Left ventricle myocardium inferior (tissue), 1 donor: Measurements from ENCODE around the gene PRDM8. TPM values are rescaled to one million over a fixed set of nuclear protein-coding genes. Genes with fewer than 3 reads are reported as not detected.

Experiments used
- DNase-seq: peaks from one replicate; pipeline ENCODE4 v3.0.0-alpha.2; 2020
- H3K27ac ChIP-seq: fragments of 200-600 bp; replicated peaks from 2 replicates; pipeline ENCODE4 v1.8.0; 2021
- H3K27me3 ChIP-seq: fragments of 200-600 bp; 2 replicates; pipeline ENCODE4 v1.8.0; 2021; ENCODE audit warnings: low read depth
- H3K36me3 ChIP-seq: fragments of 200-600 bp; 2 replicates; pipeline ENCODE4 v1.8.0; 2021
- H3K4me1 ChIP-seq: fragments of 200-600 bp; 2 replicates; pipeline ENCODE4 v1.8.0; 2021
- H3K4me3 ChIP-seq: fragments of 200-600 bp; 2 replicates; pipeline ENCODE4 v1.8.0; 2021; ENCODE audit warnings: mild to moderate bottlenecking, moderate library complexity
- H3K9me3 ChIP-seq: fragments of 200-600 bp; replicated peaks from 2 replicates; pipeline ENCODE4 v1.8.0; 2021
- intact Hi-C: fragments of 100-400 bp; cut with micrococcal nuclease; formaldehyde crosslinking; loops from one replicate; pipeline ENCODE4 v1.11.0; 2022
- total RNA-seq: library from RNA; stranded (reverse); fragmentation: NEBNext Ultra II Directional; extraction: Animal tissue kit (Norgen Biotek cat#: 25700); gene quantifications from one replicate; pipeline ENCODE4 v1.2.1, GENCODE V29; 2021
- TF ChIP-seq, protein P1 (sequence below): fragments of 200-600 bp; IDR thresholded peaks from 2 replicates; pipeline ENCODE4 v1.8.0; 2021; ENCODE audit warnings: antibody characterized with exemption, mild to moderate bottlenecking, borderline replicate concordance
- donor health status: DM: no; HTN: yes; CAD: no; lungs with severe emphysema.

Gene PRDM8
- total RNA-seq, 1 donor from 2014 or later, result 0.66 TPM

DNA sequence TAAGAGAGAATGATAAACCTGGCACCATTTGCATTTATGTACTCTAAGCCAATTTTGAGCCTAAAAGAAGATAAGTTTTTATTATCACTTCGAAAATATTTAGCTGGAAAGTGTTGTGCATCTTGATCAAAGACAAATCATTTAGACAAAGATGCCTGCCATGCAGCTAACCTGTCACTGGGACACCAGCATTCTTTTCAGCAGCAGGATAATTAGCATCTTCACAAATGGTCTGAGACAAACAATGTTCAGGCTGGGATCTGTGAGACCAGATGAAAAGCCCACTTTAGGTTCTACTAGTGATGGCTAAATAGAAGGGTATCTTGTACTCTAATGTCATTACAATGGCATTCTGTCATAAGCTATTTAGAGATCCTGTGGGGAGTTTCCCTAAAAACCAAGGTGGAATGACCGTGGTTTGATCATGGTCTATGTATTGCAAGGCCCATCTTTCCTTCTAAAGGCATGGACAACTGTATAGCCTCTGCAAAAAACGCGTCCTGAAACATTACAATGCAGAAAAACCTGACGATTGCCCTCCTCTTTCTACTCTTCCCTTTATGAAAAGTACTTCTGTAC lies 7.2 kb downstream of the PRDM8 start:
- Histone ChIP-seq H3K36me3 (no peaks in the 10 kb centered on the region), H3K9me3 (no peaks in the 10 kb centered on the region), H3K27me3 (peaks cover 69% of the 10 kb centered on the region), H3K4me3 (no peak overlapping the region), H3K27ac (no peak overlapping the region), H3K4me1 (peaks cover 29% of the 10 kb centered on the region)
- intact Hi-C loops, result no loop called here
- no peak for DNase-seq
- TF ChIP-seq, protein P1, sequence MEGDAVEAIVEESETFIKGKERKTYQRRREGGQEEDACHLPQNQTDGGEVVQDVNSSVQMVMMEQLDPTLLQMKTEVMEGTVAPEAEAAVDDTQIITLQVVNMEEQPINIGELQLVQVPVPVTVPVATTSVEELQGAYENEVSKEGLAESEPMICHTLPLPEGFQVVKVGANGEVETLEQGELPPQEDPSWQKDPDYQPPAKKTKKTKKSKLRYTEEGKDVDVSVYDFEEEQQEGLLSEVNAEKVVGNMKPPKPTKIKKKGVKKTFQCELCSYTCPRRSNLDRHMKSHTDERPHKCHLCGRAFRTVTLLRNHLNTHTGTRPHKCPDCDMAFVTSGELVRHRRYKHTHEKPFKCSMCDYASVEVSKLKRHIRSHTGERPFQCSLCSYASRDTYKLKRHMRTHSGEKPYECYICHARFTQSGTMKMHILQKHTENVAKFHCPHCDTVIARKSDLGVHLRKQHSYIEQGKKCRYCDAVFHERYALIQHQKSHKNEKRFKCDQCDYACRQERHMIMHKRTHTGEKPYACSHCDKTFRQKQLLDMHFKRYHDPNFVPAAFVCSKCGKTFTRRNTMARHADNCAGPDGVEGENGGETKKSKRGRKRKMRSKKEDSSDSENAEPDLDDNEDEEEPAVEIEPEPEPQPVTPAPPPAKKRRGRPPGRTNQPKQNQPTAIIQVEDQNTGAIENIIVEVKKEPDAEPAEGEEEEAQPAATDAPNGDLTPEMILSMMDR, result no peak

DNA sequence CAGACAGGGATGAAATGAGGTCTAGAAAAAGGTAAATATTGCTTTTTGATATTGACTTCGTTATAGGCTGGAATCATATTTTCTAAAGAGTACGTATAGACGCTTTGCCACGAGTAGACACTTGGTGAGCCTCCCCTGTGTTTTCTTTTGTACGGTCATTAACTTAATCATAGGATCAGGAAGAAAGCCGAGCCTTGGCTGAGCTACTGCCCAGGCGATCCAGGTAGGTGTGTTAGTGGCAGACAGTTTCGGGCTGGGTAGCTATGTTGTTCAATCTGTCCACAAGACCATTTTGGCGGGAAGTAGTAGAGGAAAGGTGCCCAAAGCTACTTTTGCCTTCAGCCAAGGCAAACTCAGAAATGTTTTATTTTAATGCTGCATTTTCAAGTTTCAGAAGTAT lies 8.8 kb downstream of the PRDM8 start:
- intact Hi-C loops, result no loop called here
- Histone ChIP-seq H3K4me1 (peaks cover 29% of the 10 kb centered on the region), H3K27me3 (peaks cover 67% of the 10 kb centered on the region), H3K9me3 (no peaks in the 10 kb centered on the region), H3K4me3 (no peak overlapping the region), H3K36me3 (no peaks in the 10 kb centered on the region), H3K27ac (peak overlapping the region; percentile 67)
- TF ChIP-seq, protein P1, result no peak
- no peak for DNase-seq

DNA sequence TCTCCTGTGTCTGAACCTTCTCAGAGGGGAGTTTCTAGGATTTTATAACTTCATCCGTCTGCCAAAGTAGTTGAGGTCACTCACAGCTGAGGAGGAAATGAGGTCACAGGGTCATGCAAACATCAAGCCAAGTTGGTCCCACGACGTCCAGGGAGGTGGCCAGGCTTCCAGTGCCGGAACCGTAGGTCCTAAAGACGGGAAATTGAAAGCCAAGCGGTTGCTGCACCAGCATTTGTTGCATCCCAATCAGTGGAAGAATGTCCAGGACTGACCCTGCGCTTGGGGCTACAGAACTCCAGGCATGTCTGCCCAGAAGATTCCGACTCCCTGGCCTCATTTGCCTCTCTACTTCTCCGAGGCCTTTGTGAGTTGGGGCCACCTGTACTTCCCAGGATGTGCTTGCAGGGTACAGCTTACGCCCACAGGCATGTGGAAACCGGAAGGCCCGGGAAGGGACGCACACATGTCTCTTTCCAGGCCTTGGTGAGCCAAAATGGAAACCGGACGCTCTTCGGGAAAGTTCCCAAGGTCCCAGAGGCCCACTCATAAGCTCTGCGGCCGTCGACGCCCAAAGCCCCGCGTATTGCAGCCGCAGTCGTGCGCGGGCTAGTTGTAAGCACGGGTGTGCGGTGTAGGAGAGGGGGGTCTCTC lies 9.3 kb downstream of the PRDM8 start:
- intact Hi-C loops, result no loop called here
- peak; percentile 54 for DNase-seq
- no peaks in the 10 kb centered on the region for H3K9me3 ChIP-seq
- no peaks in the 10 kb centered on the region for H3K36me3 ChIP-seq
- peaks cover 27% of the 10 kb centered on the region for H3K4me1 ChIP-seq
- TF ChIP-seq, protein P1, result no peak
- peak overlapping the region; percentile 30 for H3K4me3 ChIP-seq
- peaks cover 66% of the 10 kb centered on the region for H3K27me3 ChIP-seq
- H3K27ac ChIP-seq, result peak overlapping the region; percentile 67

DNA sequence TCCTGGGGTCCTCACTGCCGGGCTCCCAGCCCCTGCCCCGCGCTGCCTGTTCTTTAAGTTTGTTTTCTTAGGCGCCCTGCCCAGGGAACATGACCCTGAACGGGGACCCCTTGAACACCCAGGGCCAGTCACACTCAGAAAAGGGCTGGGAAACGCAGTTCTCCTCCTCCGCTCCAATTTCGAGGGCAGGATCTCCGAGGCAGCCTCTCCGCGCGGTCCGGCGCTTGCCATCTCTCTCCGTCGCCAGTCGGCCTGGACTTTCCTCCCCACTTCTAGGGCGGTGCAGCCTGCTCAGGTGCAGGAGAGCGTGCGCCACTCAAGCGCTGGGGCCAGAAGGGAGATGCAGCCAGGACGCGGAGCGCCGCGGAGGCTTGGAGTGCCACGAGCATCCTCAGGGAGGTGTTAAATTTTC lies 9.9 kb downstream of the PRDM8 start:
- no peaks in the 10 kb centered on the region for H3K9me3 ChIP-seq
- no peak for DNase-seq
- peaks cover 21% of the 10 kb centered on the region for H3K4me1 ChIP-seq
- H3K36me3 ChIP-seq, result no peaks in the 10 kb centered on the region
- TF ChIP-seq, protein P1, result no peak
- intact Hi-C loops, result no loop called here
- H3K27me3 ChIP-seq, result peaks cover 62% of the 10 kb centered on the region
- H3K27ac ChIP-seq, result peak overlapping the region; percentile 67
- H3K4me3 ChIP-seq, result peak overlapping the region; percentile 30

DNA sequence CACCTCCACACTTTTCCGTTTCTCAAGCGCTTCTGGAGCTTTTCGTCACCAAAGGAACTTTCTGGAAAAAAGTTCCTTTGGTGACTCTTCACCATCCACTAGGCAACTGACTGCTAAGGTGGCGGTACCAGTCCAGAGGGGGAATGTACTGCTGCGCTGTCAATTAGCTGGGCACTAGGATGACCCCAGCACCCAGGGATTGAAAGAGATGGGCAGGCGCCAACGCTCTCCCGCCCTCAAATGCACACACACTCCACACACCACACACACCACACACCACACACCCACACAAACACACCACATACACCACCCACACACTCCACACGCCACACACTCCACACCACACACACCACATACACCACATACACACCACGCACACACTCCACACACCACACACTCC lies 10.4 kb downstream of the PRDM8 start:
- no peaks in the 10 kb centered on the region for H3K36me3 ChIP-seq
- no peak for DNase-seq
- no peaks in the 10 kb centered on the region for H3K9me3 ChIP-seq
- TF ChIP-seq, protein P1, result no peak
- peaks cover 16% of the 10 kb centered on the region for H3K4me1 ChIP-seq
- intact Hi-C loops, result no loop called here
- peaks cover 59% of the 10 kb centered on the region for H3K27me3 ChIP-seq
- H3K4me3 ChIP-seq, result peak overlapping the region; percentile 30
- H3K27ac ChIP-seq, result no peak overlapping the region
